GM19240 (cell line): Measurements from ENCODE around the gene DSTYK.

ENCODE experiments used
- DNase-seq: peaks from one replicate; pipeline ENCODE4 v3.0.0; 2011; ENCODE audit warnings: low spot score; ENCODE audit not compliant: insufficient read length

Gene DSTYK

GRCh38 chr1:205133287-205133686 lies 78.2 kb downstream of the DSTYK start:
- no peak for DNase-seq

DNA sequence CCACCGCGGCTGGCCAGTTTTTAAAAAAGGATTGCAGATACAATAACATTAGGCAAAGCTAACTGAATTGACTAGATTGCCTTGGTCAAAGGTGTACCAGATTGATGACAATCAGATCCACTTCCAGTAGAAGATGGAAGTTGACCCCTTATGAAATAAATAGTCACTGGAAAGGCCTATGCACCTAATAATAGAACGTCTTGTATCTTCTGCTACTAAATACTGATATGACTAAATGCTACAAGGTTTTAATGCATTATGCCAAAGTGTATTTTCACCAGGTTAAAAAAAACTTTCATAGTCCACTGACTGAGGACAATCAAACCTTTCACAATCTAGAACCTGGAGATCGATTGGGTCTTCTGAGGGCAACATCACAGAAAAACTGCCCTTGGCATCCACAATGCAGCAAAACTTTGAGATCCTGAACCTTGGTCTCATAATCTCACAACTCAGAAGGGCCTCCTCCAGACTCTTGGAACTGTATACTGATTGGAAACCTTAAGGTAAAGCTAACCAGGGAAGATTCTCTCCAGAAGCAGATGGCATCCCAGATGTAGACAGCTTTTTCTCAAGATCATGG lies 82.0 kb downstream of the DSTYK start:
- no peak for DNase-seq

GRCh38 chr1:205128050-205128449 lies 83.5 kb downstream of the DSTYK start:
- no peak for DNase-seq

DNA sequence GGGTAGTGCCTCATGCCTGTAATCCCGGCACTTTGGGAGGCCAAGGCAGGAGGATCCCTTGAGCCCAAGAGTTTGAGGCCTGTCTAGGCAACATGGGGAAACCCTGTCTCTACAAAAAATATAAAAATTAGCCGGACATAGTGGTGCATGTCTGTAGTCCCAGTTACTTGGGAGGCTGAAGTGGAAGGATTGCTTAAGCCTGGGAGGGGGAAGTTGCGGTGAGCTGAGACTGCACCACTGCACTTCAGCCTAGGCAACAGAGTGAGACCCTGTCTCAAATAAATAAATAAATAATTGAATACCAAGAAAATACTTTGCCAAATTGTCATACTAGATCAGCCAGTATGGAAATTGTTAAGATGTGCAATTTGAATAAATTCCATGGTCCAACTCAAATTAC lies 83.9 kb downstream of the DSTYK start:
- no peak for DNase-seq

DNA sequence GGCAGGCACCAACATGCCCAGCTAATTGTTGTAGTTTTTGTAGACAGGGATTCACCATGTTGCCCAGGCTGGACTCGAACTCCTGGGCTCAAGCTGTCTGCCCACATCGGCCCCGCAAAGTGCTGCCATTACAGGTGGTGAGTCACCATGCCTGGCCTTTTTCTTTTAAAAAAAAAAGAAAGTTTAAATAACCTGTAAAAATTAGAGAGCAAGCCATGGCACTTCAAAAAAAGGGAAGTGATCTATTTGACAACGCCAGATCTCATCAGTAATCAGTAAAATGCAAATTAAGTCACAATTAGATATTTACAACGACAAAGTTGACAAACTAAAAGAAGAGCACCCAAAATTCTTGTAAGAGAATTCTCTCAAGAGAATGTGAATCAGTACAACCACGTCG lies 86.8 kb downstream of the DSTYK start:
- peak; percentile 11 for DNase-seq

DNA sequence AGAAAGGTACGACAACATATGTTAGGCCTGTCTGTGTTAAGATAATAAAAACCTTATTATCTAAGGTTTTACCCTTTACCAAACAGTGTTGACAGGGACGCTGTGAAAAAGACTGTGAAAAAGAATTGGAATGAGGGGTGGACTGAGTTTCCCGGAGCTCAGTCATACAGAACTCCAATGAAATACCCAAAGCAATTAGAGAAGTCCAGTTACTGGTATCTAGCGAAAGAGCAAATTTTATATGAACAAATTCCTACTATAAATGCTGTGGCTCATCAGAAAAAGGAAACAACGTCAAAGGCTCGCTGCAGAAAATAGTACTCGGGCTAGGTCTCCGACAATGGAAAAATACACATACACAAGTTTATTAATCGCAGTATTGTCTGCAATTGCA lies 89.0 kb downstream of the DSTYK start:
- DNase-seq: no peak

- peak; percentile 83 for DNase-seq
Observed at GRCh38 chr1:205121660-205122488, 89.6 kb downstream of the DSTYK start, which contains the start of gene RBBP5. TSS of gene RBBP5 (minus strand) at chr1:205121978. CDS start at chr1:205121873, 105 bp downstream.

- no peak for DNase-seq
Observed at GRCh38 chr1:205118752-205119151, 92.8 kb downstream of the DSTYK start.

DNA sequence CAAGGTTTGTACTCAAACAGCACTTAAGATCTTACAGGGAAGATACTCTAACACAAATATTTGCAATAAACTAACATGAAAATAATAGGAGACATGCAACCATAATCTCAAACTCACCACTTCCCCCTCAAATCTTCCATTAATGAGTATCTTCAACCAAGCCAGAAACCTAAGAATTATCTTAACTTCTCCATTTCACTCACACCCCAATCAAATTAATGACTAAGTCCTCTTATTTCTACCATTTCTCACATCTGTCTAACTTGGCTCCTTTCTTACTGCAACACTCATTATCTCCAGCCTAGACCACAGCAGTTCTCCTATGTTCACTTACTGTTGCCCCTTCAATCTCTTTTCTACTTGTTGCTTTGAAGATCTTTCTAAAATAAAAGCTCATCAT lies 100.1 kb downstream of the DSTYK start:
- no peak for DNase-seq

GRCh38 chr1:205109711-205110110 lies 101.8 kb downstream of the DSTYK start:
- no peak for DNase-seq

DNA sequence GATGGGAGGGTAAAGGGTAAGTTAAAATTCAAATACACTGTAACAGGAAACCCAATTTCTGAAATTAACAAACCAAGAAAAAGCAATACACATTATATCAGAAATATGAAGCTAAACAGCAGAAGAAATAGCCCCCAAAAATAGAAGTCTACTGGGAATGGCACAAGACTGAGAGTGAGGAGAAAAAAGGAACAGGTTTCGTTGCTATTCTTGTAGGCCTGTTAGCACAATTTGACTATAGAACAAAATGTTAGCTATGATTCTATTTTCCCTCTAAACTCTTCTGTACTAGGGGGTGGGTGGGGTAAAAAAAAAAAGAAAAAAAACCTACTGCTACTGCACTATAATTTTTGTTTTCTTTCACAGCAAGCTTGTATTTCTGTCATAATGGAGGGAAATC lies 102.2 kb downstream of the DSTYK start:
- no peak for DNase-seq

- DNase-seq: no peak
Observed at GRCh38 chr1:205108464-205108863, 103.0 kb downstream of the DSTYK start.

- no peak for DNase-seq
Observed at GRCh38 chr1:205107327-205107726, 104.2 kb downstream of the DSTYK start.

GRCh38 chr1:205102404-205102803 lies 109.1 kb downstream of the DSTYK start:
- no peak for DNase-seq

DNA sequence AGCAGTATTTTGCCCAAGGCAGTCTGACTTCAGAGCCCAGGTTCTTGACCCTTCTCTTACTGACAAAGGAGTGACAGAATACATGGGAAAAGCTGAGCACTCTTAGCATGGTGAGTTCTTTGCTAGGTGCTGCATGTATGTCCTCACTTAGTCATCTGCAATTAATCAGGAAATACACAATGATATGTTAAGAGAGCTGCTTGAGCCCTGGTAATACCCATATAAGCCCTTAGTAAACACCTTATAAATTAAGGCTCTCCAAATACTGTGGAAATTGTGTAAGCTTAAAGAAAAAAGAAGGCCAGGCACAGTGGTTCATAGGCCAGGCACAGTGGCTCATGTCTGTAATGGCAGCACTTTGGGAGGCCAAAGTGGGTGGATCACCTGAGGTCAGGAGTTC lies 113.3 kb downstream of the DSTYK start:
- no peak for DNase-seq

GRCh38 chr1:205095422-205095821 lies 116.1 kb downstream of the DSTYK start:
- no peak for DNase-seq
